A375 (cell line): ENCODE measurements around the gene EVI2B. TPM values are rescaled to one million over a fixed set of nuclear protein-coding genes. Genes with fewer than 3 reads are reported as not detected.

Experiments used
- total RNA-seq: library from RNA; depleted of rRNA; stranded (reverse); fragments of >200 nt; shearing (Covaris generic); gene quantifications from 2 replicates; pipeline ENCODE4 v1.2.3, GENCODE V29; 2014; rRNA removed

Gene EVI2B
- 0.08 and 0.60 TPM in 2 replicates for total RNA-seq

DNA sequence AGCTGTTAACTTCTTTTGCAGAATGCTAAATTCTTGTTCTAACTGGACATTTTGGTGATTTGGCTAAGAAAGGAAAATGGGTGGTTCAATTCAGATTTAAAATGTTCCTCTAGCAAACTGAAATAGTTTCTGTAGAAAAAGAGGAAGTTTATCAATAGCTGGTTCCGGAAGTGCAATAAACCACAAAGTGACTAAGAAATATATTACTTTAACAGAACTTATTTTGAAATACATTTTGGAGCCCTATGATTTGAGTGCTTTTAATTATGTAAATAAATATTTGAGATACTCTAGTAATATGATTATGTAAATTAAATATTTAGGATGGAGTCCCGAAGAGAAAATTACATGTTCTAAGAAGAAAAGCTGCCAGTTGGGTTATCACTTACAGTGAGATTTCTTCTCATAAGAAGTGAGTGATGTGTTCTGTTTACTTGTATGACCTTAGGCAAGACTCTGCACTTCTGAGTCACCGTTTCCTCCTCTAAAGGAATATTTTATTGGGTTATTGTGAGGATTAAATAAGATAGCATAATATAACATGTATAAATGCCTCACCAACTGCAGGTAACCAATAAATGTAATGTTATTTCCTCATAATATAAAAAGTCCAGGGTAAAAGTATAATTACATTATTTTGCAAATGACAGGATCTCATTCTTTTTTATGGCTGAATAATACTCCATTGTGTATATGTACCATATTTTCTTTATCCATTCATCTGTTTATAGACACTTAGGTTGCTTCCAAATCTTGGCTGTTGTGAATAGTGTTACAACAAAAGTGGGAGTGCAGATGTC lies at the start of gene EVI2B:
TSS of gene EVI2B (minus strand) at position 73 of the 800 bp plus-strand sequence. CDS start 8,445 bp downstream, outside the sequence.

GRCh38 chr17:31321481-31321880 lies 7.6 kb upstream of the EVI2B start, which contains the start of gene EVI2A:
TSS of gene EVI2A (minus strand) at chr17:31321622. CDS start at chr17:31319013, 2,609 bp downstream.

DNA sequence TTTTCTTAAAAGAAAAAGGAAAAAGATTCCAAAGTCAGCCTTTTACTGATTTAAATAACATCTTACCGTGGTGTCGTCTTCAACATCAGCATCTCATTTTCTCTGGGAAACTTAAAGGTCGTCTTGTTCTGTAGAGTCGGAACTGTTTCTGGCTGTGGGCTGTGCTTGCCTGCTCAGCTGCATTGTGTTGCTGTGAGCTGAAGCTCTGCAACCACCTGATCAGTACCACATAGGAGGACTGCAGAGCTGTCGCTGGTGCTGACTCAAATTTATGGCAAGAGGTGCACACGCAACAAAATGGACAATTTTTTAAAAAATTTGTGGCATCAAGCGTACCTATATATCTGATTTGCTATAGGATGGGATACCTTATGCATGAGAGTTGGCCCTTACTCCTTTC lies 16.8 kb downstream of the EVI2B start, which contains the start of gene OMG:
TSS of gene OMG (minus strand) at position 150 of the 400 bp plus-strand sequence. CDS start 908 bp downstream, outside the sequence.

Other genes with a start within 250 kb of the EVI2B start
- gene NF1, start 219.1 kb downstream of the EVI2B start, total RNA-seq, result 20.8 and 24.8 TPM in 2 replicates
- gene OMG, start 16.8 kb downstream of the EVI2B start, total RNA-seq, result not detected in 2 replicates
- gene EVI2A, start 7.6 kb upstream of the EVI2B start, total RNA-seq, result 2.1 TPM in 2 replicates
- 1.2 and 1.4 TPM in 2 replicates for gene RAB11FIP4, start 77.6 kb upstream of the EVI2B start, total RNA-seq